Prostate gland (tissue), 2 donors: ENCODE measurements around the gene ADI1. TPM values are rescaled to one million over a fixed set of nuclear protein-coding genes. Genes with fewer than 3 reads are reported as not detected.

Experiments
- DNase-seq: peaks from one replicate; pipeline ENCODE4 v3.0.0-alpha.2; 2019; ENCODE audit warnings: low spot score
- H3K27ac ChIP-seq, 2 donors: fragments of 200-600 bp; sonication (generic); 2 replicates each; pipeline ENCODE4 v1.5.1; 2017 to 2019
- H3K27me3 ChIP-seq: fragments of 200-600 bp; sonication (generic); replicated peaks from 2 replicates; pipeline ENCODE4 v1.5.1; 2019; ENCODE audit not compliant: insufficient read depth
- H3K36me3 ChIP-seq, 2 donors: fragments of 200-600 bp; sonication (generic); 1 replicate in 1 of 2; 2 replicates in 1 of 2; pipeline versions ENCODE4 v1.5.1 to v1.8.1; 2017 to 2019
- H3K4me1 ChIP-seq: fragments of 200-600 bp; sonication (generic); replicated peaks from 2 replicates; pipeline ENCODE4 v1.5.1; 2019
- H3K4me3 ChIP-seq, 2 donors: fragments of 200-600 bp; sonication (generic); 2 replicates each; pipeline ENCODE4 v1.5.1; 2017 to 2019
- H3K9me3 ChIP-seq: fragments of 200-600 bp; sonication (generic); 2 replicates; pipeline ENCODE4 v1.5.1; 2017
- CTCF ChIP-seq, 4 experiments: fragments of 200-600 bp in 2 of 4; fragments of 450-650 bp in 2 of 4; sonication (generic) in 2 of 4; IDR thresholded peaks; 1 replicate in 3 of 4; 2 replicates in 1 of 4; pipeline ENCODE4 v1.5.1; 2016 to 2019; ENCODE audit warnings: antibody characterized with exemption in 4 of 4, mild to moderate bottlenecking in 2 of 4, moderate library complexity in 2 of 4
- POLR2A ChIP-seq: fragments of 450-650 bp; IDR thresholded peaks from one replicate; pipeline ENCODE4 v1.6.1; 2016; ENCODE audit warnings: antibody characterized with exemption, mild to moderate bottlenecking
- POLR2AphosphoS5 ChIP-seq: sonication (generic); formaldehyde crosslinking; IDR thresholded peaks from one replicate; pipeline ENCODE4 v1.6.1; 2017; ENCODE audit warnings: antibody characterized with exemption
- WGBS: methylation state at CpG from one replicate; pipeline ENCODE4 v1.1.5; 2018; 5-methylcytosine and 5-hydroxymethylcytosine counted together
- intact Hi-C: fragments of 100-400 bp; cut with DNase I; formaldehyde crosslinking; loops from one replicate; pipeline ENCODE4 v1.14.2; 2022
- total RNA-seq, 2 donors: library from RNA; depleted of rRNA; stranded (reverse); fragments of >200 nt; gene quantifications; one replicate each; pipeline ENCODE4 v1.1.0, GENCODE V29; 2016

ADI1 gene
- total RNA-seq, 2 donors from 2014 or later, result 81.7 to 270 TPM

GRCh38 chr2:3482363-3482821 lies 36.9 kb downstream of the ADI1 start:
- WGBS, result 95% methylated on average over 20 of the region's 20 CpGs
- H3K4me1 ChIP-seq, result peaks cover 8% of the 10 kb centered on the region
- no peaks in the 10 kb centered on the region for H3K36me3 ChIP-seq
- DNase-seq, result no peak
- H3K27me3 ChIP-seq, result no peaks in the 10 kb centered on the region
- H3K4me3 ChIP-seq, result no peak overlapping the region
- no peaks in the 10 kb centered on the region for H3K9me3 ChIP-seq
- H3K27ac ChIP-seq, result no peak overlapping the region
- TF ChIP-seq POLR2AphosphoS5 (no peak), POLR2A (no peak), CTCF (IDR thresholded peaks at IDR 0.05) (no peak)
- intact Hi-C loops, result no loop called here

GRCh38 chr2:3481736-3482362 lies 37.5 kb downstream of the ADI1 start:
- Histone ChIP-seq H3K27me3 (no peaks in the 10 kb centered on the region), H3K4me3 (no peak overlapping the region), H3K9me3 (no peaks in the 10 kb centered on the region), H3K27ac (no peak overlapping the region), H3K36me3 (no peaks in the 10 kb centered on the region), H3K4me1 (peaks cover 8% of the 10 kb centered on the region)
- WGBS, result 95% methylated on average over 20 of the region's 20 CpGs
- intact Hi-C loops, result no loop called here
- TF ChIP-seq POLR2A (no peak), POLR2AphosphoS5 (no peak), CTCF (IDR thresholded peaks at IDR 0.05) (no peak)
- no peak for DNase-seq

- Histone ChIP-seq H3K36me3 (no peaks in the 10 kb centered on the region), H3K4me3 (no peak overlapping the region), H3K4me1 (peaks cover 8% of the 10 kb centered on the region), H3K9me3 (no peaks in the 10 kb centered on the region), H3K27ac (no peak overlapping the region), H3K27me3 (no peaks in the 10 kb centered on the region)
- intact Hi-C loops, result no loop called here
- WGBS, result 85% methylated on average over 5 of the region's 5 CpGs
- TF ChIP-seq POLR2A (no peak), CTCF (IDR thresholded peaks at IDR 0.05) (no peak), POLR2AphosphoS5 (no peak)
- DNase-seq, result no peak
These were observed 38.3 kb downstream of the ADI1 start for GRCh38 chr2:3481011-3481400.

- no peak overlapping the region for H3K27ac ChIP-seq
These were observed 38.9 kb downstream of the ADI1 start for GRCh38 chr2:3480352-3481010.

More at GRCh38 chr2:3480352-3481010, 38.9 kb downstream of the ADI1 start:
- Histone ChIP-seq H3K36me3 (no peaks in the 10 kb centered on the region), H3K4me1 (peaks cover 8% of the 10 kb centered on the region), H3K4me3 (no peak overlapping the region), H3K27me3 (no peaks in the 10 kb centered on the region), H3K9me3 (no peaks in the 10 kb centered on the region)
- TF ChIP-seq CTCF (IDR thresholded peaks at IDR 0.05) (no peak), POLR2AphosphoS5 (no peak), POLR2A (no peak)
- intact Hi-C loops, result no loop called here
- DNase-seq, result no peak
- WGBS, result 46% methylated on average over 7 of the region's 7 CpGs
